ENCODE data around the gene IZUMO3. TPM values are rescaled to one million over a fixed set of nuclear protein-coding genes. Genes with fewer than 3 reads are reported as not detected.
A peak's percentile ranks its signal among the peaks of the same experiment; 100 is the strongest.

The IZUMO3 gene
- total RNA-seq (2021; ENCODE audit: unreplicated experiment) (not detected), Bru-seq, nascent RNA (not detected), BruChase-seq, experiment 1, labeled RNA remaining after a 6-hour chase (not detected), BruChase-seq, experiment 2, labeled RNA remaining after a 2-hour chase (not detected)
- not detected in 2 replicates for polyA plus RNA-seq (2012)
- long read RNA-seq, result 0 reads

GRCh38 chr9:24545847-24546522, at the start of gene IZUMO3:
Gene IZUMO3 (minus strand): TSS chr9:24545897. CDS start chr9:24545649, 248 bp downstream.
- Histone ChIP-seq H3K9me3 (ENCODE audit: control insufficient read depth in 1 of 2, insufficient read depth in 1 of 2, low read depth in 1 of 2, low read length in 2 of 2) (peaks cover 5 to 21% of the 10 kb centered on the region in 2 experiments; a peak in 2 of 4 replicates), H3K4me3 (replicated peaks in 1 of 2; ENCODE audit: low read depth in 1 of 2, low read length in 2 of 2) (no peak within 1 kb of the TSS), H3K27ac (ENCODE audit: low read depth, low read length) (no peak within 1 kb of the TSS), H3K9ac (ENCODE audit: low read length) (no peak within 1 kb of the TSS), H3K27me3 (ENCODE audit: insufficient read depth, low read length) (no peaks in the 10 kb centered on the region), H3K4me1 (ENCODE audit: control insufficient read depth in 1 of 2, insufficient read depth in 2 of 2, low read length in 2 of 2) (no peaks in the 10 kb centered on the region), H3K4me2 (ENCODE audit: low read length) (no peak within 1 kb of the TSS), H3K36me3 (ENCODE audit: control insufficient read depth in 1 of 2, insufficient read depth in 2 of 2, low read length in 2 of 2) (no peaks in the 10 kb centered on the region), H3K79me2 (ENCODE audit: insufficient read depth, low read length) (no peaks in the 10 kb centered on the region), H2AFZ (ENCODE audit: low read depth, low read length, poor library complexity, severe bottlenecking) (no peak within 1 kb of the TSS), H3K9me2 (ENCODE audit: insufficient read depth) (no peaks in the 10 kb centered on the region), H4K20me1 (ENCODE audit: insufficient read depth) (no peaks in the 10 kb centered on the region)
- no peak for DNase-seq (ENCODE audit: low read depth, low spot score)
- ATAC-seq, result no peak
- RAD21 ChIA-PET (ENCODE audit: low non-redundant PET in 1 of 2, low total read pairs in 2 of 2, uncharacterized antibody in 2 of 2, unreplicated experiment in 2 of 2), result no interaction called here
- BruUV-seq (replicated peaks), result no TSS peak
- TF ChIP-seq EZH2 (IDR thresholded peaks at IDR 0.05) (no peak), ATF3 (IDR thresholded peaks at IDR 0.05) (no peak), FOSL1 (IDR thresholded peaks at IDR 0.05; ENCODE audit: low read depth) (no peak), EZH2phosphoT487 (IDR thresholded peaks at IDR 0.05; ENCODE audit: borderline replicate concordance) (no peak), CEBPB (IDR thresholded peaks at IDR 0.05; ENCODE audit: low read depth) (no peak), SP1 (IDR thresholded peaks at IDR 0.05; ENCODE audit: low read depth) (no peak)
- intact Hi-C loops (cut with micrococcal nuclease), result no loop called here
- POLR2A ChIA-PET, result no interaction called here
- CTCF ChIA-PET, result no interaction called here

- Histone ChIP-seq H2AFZ (ENCODE audit: low read depth, low read length, poor library complexity, severe bottlenecking) (no peak overlapping the region), H3K27ac (ENCODE audit: low read depth, low read length) (no peak overlapping the region), H3K4me1 (ENCODE audit: control insufficient read depth in 1 of 2, insufficient read depth in 2 of 2, low read length in 2 of 2) (no peaks in the 10 kb centered on the region), H3K27me3 (ENCODE audit: insufficient read depth, low read length) (no peaks in the 10 kb centered on the region), H3K9ac (ENCODE audit: low read length) (no peak overlapping the region), H4K20me1 (ENCODE audit: insufficient read depth) (no peaks in the 10 kb centered on the region), H3K36me3 (ENCODE audit: control insufficient read depth in 1 of 2, insufficient read depth in 2 of 2, low read length in 2 of 2) (no peaks in the 10 kb centered on the region), H3K79me2 (ENCODE audit: insufficient read depth, low read length) (no peaks in the 10 kb centered on the region), H3K9me2 (ENCODE audit: insufficient read depth) (no peaks in the 10 kb centered on the region), H3K9me3 (ENCODE audit: control insufficient read depth in 1 of 2, insufficient read depth in 1 of 2, low read depth in 1 of 2, low read length in 2 of 2) (peaks cover 12 to 28% of the 10 kb centered on the region in 2 experiments; a peak in 2 of 4 replicates), H3K4me3 (replicated peaks in 1 of 2; ENCODE audit: low read depth in 1 of 2, low read length in 2 of 2) (no peak overlapping the region), H3K4me2 (ENCODE audit: low read length) (no peak overlapping the region)
- no TSS peak for BruUV-seq (replicated peaks)
- no peak for ATAC-seq
- RAD21 ChIA-PET (ENCODE audit: low non-redundant PET in 1 of 2, low total read pairs in 2 of 2, uncharacterized antibody in 2 of 2, unreplicated experiment in 2 of 2), result no interaction called here
- CTCF ChIA-PET, result no interaction called here
- no peak for DNase-seq (ENCODE audit: low read depth, low spot score)
- intact Hi-C loops (cut with micrococcal nuclease), result no loop called here
- POLR2A ChIA-PET, result no interaction called here
- no peak for TF ChIP-seq ELF1 (IDR thresholded peaks at IDR 0.05; ENCODE audit: borderline replicate concordance, low read depth)
- TF ChIP-seq TCF7L2 (IDR thresholded peaks at IDR 0.05; ENCODE audit: borderline replicate concordance, extremely low read depth, insufficient read depth, insufficient read length), result peak; percentile 56
Observed at GRCh38 chr9:24594234-24594850, 48.6 kb upstream of the IZUMO3 start.
